GM12874 (cell line): ENCODE measurements around the gene PDE11A.

Experiments used
- CTCF ChIP-seq: IDR thresholded peaks from 2 replicates; pipeline ENCODE4 v1.5.1; 2011; ENCODE audit warnings: low read depth, mild to moderate bottlenecking, control low read depth, low read length, moderate library complexity; ENCODE audit not compliant: insufficient read depth

PDE11A gene

GRCh38 chr2:177649568-177650518 lies 422.7 kb downstream of the PDE11A start:
- no peak for TF ChIP-seq CTCF

- no peak for TF ChIP-seq CTCF
Measured at GRCh38 chr2:177646791-177647190, 425.8 kb downstream of the PDE11A start.

GRCh38 chr2:177646241-177646640 lies 426.3 kb downstream of the PDE11A start:
- no peak for TF ChIP-seq CTCF

GRCh38 chr2:177641331-177641730 lies 431.2 kb downstream of the PDE11A start:
- TF ChIP-seq CTCF: no peak

GRCh38 chr2:177640423-177640822 lies 432.2 kb downstream of the PDE11A start:
- TF ChIP-seq CTCF: no peak

- TF ChIP-seq CTCF: no peak
Measured at GRCh38 chr2:177639262-177639914, 433.2 kb downstream of the PDE11A start.

- no peak for TF ChIP-seq CTCF
Measured at GRCh38 chr2:177638507-177638906, 434.1 kb downstream of the PDE11A start.
